Mesenchymal stem cell (in vitro differentiated cells and primary cell): ENCODE measurements around the gene RSRP1.
A peak's percentile ranks its signal among the peaks of the same experiment; 100 is the strongest.
"Not testable (repeated sequence)": the region's sequence is repeated elsewhere in the genome, so short reads cannot be mapped to it uniquely, and the experiment has no call there.

ENCODE experiments used
- DNase-seq: peaks from one replicate; pipeline ENCODE4 v3.0.0-alpha.2; 2013
- H2AFZ ChIP-seq: one replicate; pipeline ENCODE4 v1.6.1; 2013; ENCODE audit warnings: low read depth, mild to moderate bottlenecking, control low read depth, inconsistent platforms, low read length, moderate library complexity
- H2AK5ac ChIP-seq: 2 replicates; pipeline ENCODE4 v1.6.1; 2013; ENCODE audit warnings: low read length, moderate library complexity, mild to moderate bottlenecking, inconsistent platforms; ENCODE audit not compliant: severe bottlenecking
- H2BK120ac ChIP-seq: one replicate; pipeline ENCODE4 v1.6.1; 2013; ENCODE audit warnings: low read depth, mild to moderate bottlenecking, inconsistent platforms, low read length, moderate library complexity
- H2BK12ac ChIP-seq, 2 experiments: one replicate each; pipeline ENCODE4 v1.6.1; 2013; ENCODE audit warnings: inconsistent platforms in 2 of 2, low read length in 2 of 2, mild to moderate bottlenecking in 2 of 2, moderate library complexity in 2 of 2, control low read depth in 1 of 2
- H2BK15ac ChIP-seq: one replicate; pipeline ENCODE4 v1.6.1; 2013; ENCODE audit warnings: mild to moderate bottlenecking, low read depth, inconsistent platforms; ENCODE audit not compliant: poor library complexity, severe bottlenecking
- H2BK5ac ChIP-seq: 2 replicates; pipeline ENCODE4 v1.6.1; 2013; ENCODE audit warnings: low read depth, mild to moderate bottlenecking, low read length, control low read depth, inconsistent platforms; ENCODE audit not compliant: poor library complexity, severe bottlenecking
- H3K14ac ChIP-seq, 2 experiments: one replicate each; pipeline ENCODE4 v1.6.1; 2013; ENCODE audit warnings: inconsistent platforms in 2 of 2, low read length in 2 of 2, control low read depth in 1 of 2, mild to moderate bottlenecking in 1 of 2, moderate library complexity in 1 of 2
- H3K18ac ChIP-seq, 2 experiments: one replicate each; pipeline ENCODE4 v1.6.1; 2013; ENCODE audit warnings: inconsistent platforms in 2 of 2, low read length in 2 of 2, control low read depth in 1 of 2, low read depth in 1 of 2, mild to moderate bottlenecking in 1 of 2
- H3K23ac ChIP-seq, 2 experiments: one replicate each; pipeline ENCODE4 v1.6.1; 2013; ENCODE audit warnings: inconsistent platforms in 2 of 2, low read length in 2 of 2, mild to moderate bottlenecking in 2 of 2, moderate library complexity in 2 of 2, control low read depth in 1 of 2
- H3K27ac ChIP-seq: 2 replicates; pipeline ENCODE4 v1.5.1; 2013; ENCODE audit warnings: mild to moderate bottlenecking, moderate library complexity, low read length, control low read depth, inconsistent platforms; ENCODE audit not compliant: poor library complexity, severe bottlenecking
- H3K27me3 ChIP-seq, 2 experiments: 2 replicates each; pipeline versions ENCODE4 v1.6.1 to v1.7.0; 2013; ENCODE audit warnings: low read length in 2 of 2, mild to moderate bottlenecking in 2 of 2, moderate library complexity in 2 of 2, control low read depth in 1 of 2, inconsistent platforms in 1 of 2; ENCODE audit not compliant: control insufficient read depth in 1 of 2, insufficient read depth in 1 of 2
- H3K36me3 ChIP-seq, 2 experiments: 2 replicates each; pipeline versions ENCODE4 v1.6.1 to v1.7.0; 2013; ENCODE audit warnings: low read length in 2 of 2, control low read depth in 1 of 2, inconsistent platforms in 1 of 2, low read depth in 1 of 2, mild to moderate bottlenecking in 1 of 2; ENCODE audit not compliant: insufficient read depth in 2 of 2, control insufficient read depth in 1 of 2
- H3K4ac ChIP-seq, 2 experiments: one replicate each; pipeline ENCODE4 v1.6.1; 2013; ENCODE audit warnings: inconsistent platforms in 2 of 2, low read length in 2 of 2, mild to moderate bottlenecking in 2 of 2, moderate library complexity in 2 of 2, control low read depth in 1 of 2, low read depth in 1 of 2
- H3K4me1 ChIP-seq: 2 replicates; pipeline ENCODE4 v1.6.1; 2013; ENCODE audit warnings: low read depth, low read length, control low read depth; ENCODE audit not compliant: control insufficient read depth, insufficient read depth
- H3K4me2 ChIP-seq: 2 replicates; pipeline ENCODE4 v1.6.1; 2013; ENCODE audit warnings: low read length, mild to moderate bottlenecking, inconsistent platforms; ENCODE audit not compliant: poor library complexity, severe bottlenecking
- H3K4me3 ChIP-seq, 2 experiments: 2 replicates each; pipeline versions ENCODE4 v1.5.1 to v1.7.0; 2013; ENCODE audit warnings: low read length in 2 of 2, mild to moderate bottlenecking in 2 of 2, control low read depth in 1 of 2, low read depth in 1 of 2; ENCODE audit not compliant: insufficient read depth in 1 of 2
- H3K79me1 ChIP-seq: replicated peaks from 2 replicates; pipeline ENCODE4 v1.6.1; 2013; ENCODE audit warnings: mild to moderate bottlenecking, control low read depth, low read length, inconsistent platforms; ENCODE audit not compliant: poor library complexity, severe bottlenecking
- H3K9ac ChIP-seq: 2 replicates; pipeline ENCODE4 v1.7.0; 2013; ENCODE audit warnings: mild to moderate bottlenecking, low read length, moderate library complexity
- H3K9me3 ChIP-seq: 2 replicates; pipeline ENCODE4 v1.7.0; 2013; ENCODE audit warnings: mild to moderate bottlenecking, low read length; ENCODE audit not compliant: control insufficient read depth
- H4K8ac ChIP-seq: one replicate; pipeline ENCODE4 v1.6.1; 2013; ENCODE audit warnings: inconsistent platforms, mild to moderate bottlenecking, low read length, moderate library complexity
- H4K91ac ChIP-seq: one replicate; pipeline ENCODE4 v1.6.1; 2013; ENCODE audit warnings: mild to moderate bottlenecking, low read length, inconsistent platforms
- WGBS: methylation state at CpG from one replicate; pipeline ENCODE4 v1.1.7; 2013; ENCODE audit warnings: mixed read lengths; 5-methylcytosine and 5-hydroxymethylcytosine counted together

The RSRP1 gene

DNA sequence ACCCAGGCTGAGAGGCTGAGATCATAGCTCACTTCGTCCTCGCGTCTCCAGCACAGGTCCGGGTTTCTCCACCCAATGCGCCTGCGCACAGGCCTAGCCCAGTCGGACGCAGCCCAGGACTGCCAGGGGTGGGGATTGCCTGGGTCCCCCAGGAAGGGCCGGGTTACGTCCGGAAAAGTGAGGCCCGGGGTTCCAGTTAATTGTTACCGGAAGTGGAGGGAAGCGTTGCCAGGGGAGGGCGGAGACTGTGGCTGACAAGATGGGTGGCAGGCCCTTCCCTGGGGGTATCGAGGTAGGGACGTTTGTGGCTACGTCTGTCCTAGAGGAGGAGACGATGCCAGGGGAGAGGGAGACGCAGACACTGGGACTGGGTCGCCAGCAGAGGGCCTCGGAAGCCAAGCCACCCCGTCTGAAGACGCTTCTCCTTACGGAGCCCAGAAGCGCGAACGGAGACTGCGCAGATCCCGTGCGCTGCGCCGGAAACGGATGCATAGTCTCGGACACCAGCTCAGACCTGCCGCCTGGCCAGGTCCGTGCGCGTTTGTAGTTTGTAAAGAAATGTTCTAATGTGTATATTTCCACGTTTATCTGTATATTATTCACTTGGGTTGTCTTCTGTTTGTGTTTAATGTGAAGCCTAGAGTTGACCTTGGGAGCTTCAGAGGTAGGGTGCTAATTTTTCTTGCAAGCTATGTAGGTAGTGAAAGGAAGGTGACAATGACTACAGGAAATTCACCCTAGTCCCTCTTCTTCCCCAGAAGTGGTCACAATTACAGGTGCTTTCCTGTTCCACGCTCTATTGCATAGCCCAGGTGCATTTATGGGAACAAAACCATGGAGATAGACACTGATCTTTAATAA is 7.3 kb downstream of the RSRP1 start:
- H3K4me3 ChIP-seq = peak overlapping the region; percentile 53 to 76
- peak overlapping the region; percentile 93 for H3K27ac ChIP-seq
- H4K8ac ChIP-seq = peak overlapping the region; percentile 98

DNA sequence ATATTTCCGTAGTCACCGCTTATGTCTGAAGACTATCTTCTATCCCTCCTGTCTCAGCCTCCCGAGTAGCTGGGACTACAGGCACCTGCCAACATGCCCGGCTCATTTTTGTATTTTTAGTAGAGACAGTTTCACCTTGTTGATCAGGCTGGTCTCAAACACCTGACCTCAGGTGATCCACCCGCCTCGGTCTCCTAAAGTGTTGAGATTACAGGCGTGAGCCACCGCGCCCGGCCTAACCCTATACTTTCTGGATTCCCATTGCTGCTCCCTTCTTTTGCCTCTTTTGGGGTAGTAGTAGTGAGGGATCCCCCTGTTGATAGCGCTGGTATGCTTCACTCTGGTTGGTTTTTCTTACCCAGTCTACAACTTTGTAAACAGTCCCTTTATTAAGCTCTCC is 9.2 kb downstream of the RSRP1 start:
- H2BK12ac ChIP-seq = no peak overlapping the region
- no peaks in the 10 kb centered on the region for H3K9me3 ChIP-seq
- H2AK5ac ChIP-seq = no peak overlapping the region
- H3K4me1 ChIP-seq = peaks cover 16% of the 10 kb centered on the region
- DNase-seq = no peak
- H3K27ac ChIP-seq = no peak overlapping the region
- H2AFZ ChIP-seq = no peak overlapping the region
- no peak overlapping the region for H3K14ac ChIP-seq
- no peak overlapping the region for H3K23ac ChIP-seq
- H3K18ac ChIP-seq = no peak overlapping the region
- no peak overlapping the region for H4K91ac ChIP-seq
- no peak overlapping the region for H2BK5ac ChIP-seq
- peaks cover 7% of the 10 kb centered on the region for H3K79me1 ChIP-seq
- H2BK120ac ChIP-seq = no peak overlapping the region
- WGBS = 87% methylated on average over 8 of the region's 11 CpGs
- H3K27me3 ChIP-seq = no peaks in the 10 kb centered on the region
- no peak overlapping the region for H4K8ac ChIP-seq
- H3K4me2 ChIP-seq = no peak overlapping the region
- H3K9ac ChIP-seq = no peak overlapping the region
- no peak overlapping the region for H3K4ac ChIP-seq
- peaks cover 11 to 32% of the 10 kb centered on the region in 2 experiments for H3K36me3 ChIP-seq
- H3K4me3 ChIP-seq = no peak overlapping the region
- H2BK15ac ChIP-seq = no peak overlapping the region

More for the DNA sequence above, 7.3 kb downstream of the RSRP1 start:
- Histone ChIP-seq H3K27me3 (no peaks in the 10 kb centered on the region), H2BK12ac (no peak overlapping the region), H3K36me3 (peaks cover 14 to 46% of the 10 kb centered on the region in 2 experiments), H3K18ac (peak overlapping the region; percentile 40 to 87), H3K4ac (peak overlapping the region; percentile 2 to 93), H3K4me1 (peaks cover 17% of the 10 kb centered on the region), H3K14ac (peak overlapping the region in 1 of 2 experiments; percentile 53), H2BK120ac (peak overlapping the region; percentile 64), H2AFZ (peak overlapping the region; percentile 54), H3K9ac (peak overlapping the region; percentile 83), H2BK5ac (peak overlapping the region; percentile 54), H3K9me3 (no peaks in the 10 kb centered on the region), H2AK5ac (no peak overlapping the region), H3K23ac (no peak overlapping the region), H3K4me2 (peak overlapping the region; percentile 70), H4K91ac (peak overlapping the region; percentile 87), H3K79me1 (peaks cover 11% of the 10 kb centered on the region), H2BK15ac (no peak overlapping the region)
- WGBS = 7% methylated on average over 40 of the region's 41 CpGs
- peak; percentile 96 for DNase-seq

- H3K9ac ChIP-seq, H3K4me3 ChIP-seq, H3K9me3 ChIP-seq, H2BK120ac ChIP-seq, H2BK15ac ChIP-seq, H2AK5ac ChIP-seq, DNase-seq, H3K4ac ChIP-seq, H3K27ac ChIP-seq, H2AFZ ChIP-seq, H3K27me3 ChIP-seq, H3K14ac ChIP-seq, H3K23ac ChIP-seq, H2BK12ac ChIP-seq, H4K91ac ChIP-seq, H3K4me2 ChIP-seq, H4K8ac ChIP-seq, H2BK5ac ChIP-seq, H3K18ac ChIP-seq: not testable (repeated sequence)
- peaks cover 16% of the 10 kb centered on the region for H3K4me1 ChIP-seq
- peaks cover 3 to 17% of the 10 kb centered on the region in 2 experiments for H3K36me3 ChIP-seq
- WGBS = 98% methylated on average over 6 of the region's 7 CpGs
- peaks cover 13% of the 10 kb centered on the region for H3K79me1 ChIP-seq
Observed at GRCh38 chr1:25236261-25236660, 11.0 kb downstream of the RSRP1 start.

DNA sequence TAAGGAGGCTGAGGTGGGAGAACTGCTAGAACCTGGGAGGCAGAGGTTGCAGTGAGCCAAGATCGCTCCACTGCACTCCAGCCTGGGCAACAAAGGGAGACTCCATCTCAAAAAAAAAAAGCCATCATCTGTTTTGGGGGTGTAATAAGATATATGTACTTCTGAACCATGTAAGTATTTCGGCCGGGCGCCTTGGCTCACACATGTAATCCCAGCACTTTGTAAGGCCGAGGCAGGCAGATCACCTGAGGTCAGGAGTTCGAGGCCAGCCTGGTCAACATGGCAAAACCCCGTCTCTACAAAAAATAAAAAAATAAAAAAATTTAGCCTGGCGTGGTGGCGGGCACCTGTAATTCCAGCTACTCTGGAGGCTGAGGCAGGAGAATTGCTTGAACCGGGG is 11.8 kb downstream of the RSRP1 start:
- not testable (repeated sequence) for H2BK120ac ChIP-seq, H2BK15ac ChIP-seq, H2AFZ ChIP-seq, H3K27me3 ChIP-seq, DNase-seq, H3K9ac ChIP-seq, H3K23ac ChIP-seq, H4K8ac ChIP-seq, H3K4ac ChIP-seq, H3K27ac ChIP-seq, H3K9me3 ChIP-seq, H4K91ac ChIP-seq, H2BK5ac ChIP-seq, H2BK12ac ChIP-seq, H3K4me2 ChIP-seq, H3K18ac ChIP-seq, H3K14ac ChIP-seq, H2AK5ac ChIP-seq, H3K4me3 ChIP-seq
- H3K36me3 ChIP-seq = peaks cover 3 to 16% of the 10 kb centered on the region in 2 experiments
- 100% methylated on average over 5 of the region's 10 CpGs for WGBS
- peaks cover 18% of the 10 kb centered on the region for H3K79me1 ChIP-seq
- H3K4me1 ChIP-seq = peaks cover 11% of the 10 kb centered on the region
